Raji (cell line): ENCODE measurements around the gene CYP46A1.

ENCODE experiments used
- POLR2A ChIP-seq: IDR thresholded peaks from 2 replicates; pipeline ENCODE4 v1.6.1; 2011; ENCODE audit warnings: low read depth, low read length, control low read depth; ENCODE audit not compliant: insufficient read depth

CYP46A1 gene

DNA sequence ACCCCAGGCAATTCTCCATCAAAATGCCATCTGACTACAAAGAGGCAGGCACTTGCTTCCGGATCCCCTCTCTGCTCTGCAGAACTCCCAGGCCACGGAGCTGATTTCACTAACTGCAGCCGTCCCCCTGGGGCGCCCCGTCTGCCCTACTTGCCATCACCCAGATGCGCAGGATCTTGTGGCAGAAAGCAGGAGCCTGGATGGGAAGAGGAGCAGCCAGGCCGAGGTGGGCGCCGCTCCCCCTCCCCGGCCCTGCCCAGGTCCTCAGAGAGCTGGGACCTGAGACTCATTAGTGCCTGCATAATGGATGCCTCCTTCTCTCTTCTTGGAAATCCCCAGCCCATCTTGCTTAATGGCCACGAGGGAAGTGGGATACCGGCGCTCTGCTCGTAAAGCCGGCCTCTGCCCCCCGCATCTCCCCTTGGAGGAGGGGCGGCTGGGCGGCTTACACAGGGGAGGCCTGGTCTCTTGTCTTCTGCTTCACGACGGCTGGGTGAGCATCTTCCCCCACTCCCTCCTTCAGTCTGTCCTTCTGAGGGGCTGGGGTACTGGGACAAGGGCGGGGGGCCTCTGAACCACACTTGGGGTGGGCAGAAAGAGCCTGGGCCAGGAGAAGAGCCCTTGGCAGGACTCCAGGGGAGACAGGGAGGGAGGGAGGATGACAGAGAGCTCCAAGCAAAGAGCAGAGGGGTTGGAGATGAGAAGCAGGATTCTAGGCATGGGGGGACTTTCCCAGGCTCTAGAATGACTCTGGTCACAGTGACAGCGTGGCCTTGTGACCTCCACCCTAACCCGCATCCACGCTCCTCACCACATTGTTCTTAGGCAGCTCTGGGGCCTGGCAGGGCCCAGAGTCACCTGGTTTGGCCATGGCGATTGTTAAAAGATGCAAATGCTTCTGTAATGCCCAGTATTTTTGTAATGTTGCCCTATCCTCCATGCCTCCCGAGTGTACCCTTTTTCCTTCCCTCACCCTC is 89.7 kb downstream of the CYP46A1 start:
- TF ChIP-seq POLR2A: no peak

DNA sequence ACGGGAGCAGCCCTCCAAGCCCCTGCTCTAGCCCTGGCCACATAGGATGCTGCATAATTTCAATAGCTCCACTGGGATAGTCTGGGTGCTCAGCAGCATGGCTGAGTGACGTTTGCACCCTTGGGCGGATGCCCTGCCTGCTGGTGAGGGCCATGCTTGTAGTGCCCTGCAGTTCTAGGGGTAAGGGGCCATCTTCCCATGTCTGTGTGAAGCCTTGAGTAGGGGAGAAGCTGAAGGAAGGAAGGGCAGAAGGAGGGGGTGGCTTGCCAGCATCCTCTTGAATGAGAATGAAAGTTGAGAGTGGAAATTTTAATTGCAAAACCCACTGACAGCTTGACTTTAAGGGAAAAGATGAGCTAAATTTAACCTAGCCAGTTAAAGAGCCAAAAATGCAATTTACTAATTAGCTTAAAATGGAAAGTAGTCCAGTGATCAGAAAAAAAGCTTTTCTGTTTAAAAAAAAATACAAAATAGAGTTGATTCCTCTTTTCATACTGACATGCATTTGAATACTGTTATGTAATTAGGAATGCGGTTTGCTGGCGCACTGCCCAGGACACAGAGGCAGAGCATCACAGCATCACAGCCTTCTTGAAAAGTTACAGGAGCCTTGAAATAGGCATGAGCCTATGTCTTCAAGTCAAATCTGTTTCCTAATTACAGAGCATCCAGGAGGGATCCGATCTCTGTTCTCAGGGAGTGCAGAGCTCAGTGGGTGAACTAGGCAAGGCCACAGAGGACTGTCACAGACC is 90.6 kb downstream of the CYP46A1 start:
- no peak for TF ChIP-seq POLR2A

DNA sequence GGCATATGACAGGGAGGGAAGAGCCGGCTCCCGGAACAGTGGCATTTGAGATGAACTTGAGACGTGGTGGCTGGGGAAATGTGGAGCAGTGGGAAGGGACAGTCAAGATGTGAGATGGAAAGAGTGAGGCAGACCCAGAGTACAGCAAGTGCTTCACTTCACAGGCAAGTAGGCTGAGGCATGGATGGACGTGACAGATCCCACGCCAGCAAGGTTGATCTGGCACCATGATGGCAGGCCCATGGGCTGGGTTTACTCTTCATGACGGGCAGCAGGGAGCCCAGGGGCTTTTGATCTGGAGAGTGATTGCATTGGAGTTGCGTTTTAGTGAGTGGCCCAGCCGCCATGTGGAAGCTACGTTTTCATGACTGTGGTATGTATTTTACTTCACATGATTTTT is 91.3 kb downstream of the CYP46A1 start:
- no peak for TF ChIP-seq POLR2A
